Urinary bladder (tissue), 4 donors: ENCODE measurements around the gene RNFT2. TPM values are rescaled to one million over a fixed set of nuclear protein-coding genes. Genes with fewer than 3 reads are reported as not detected.
A peak's percentile ranks its signal among the peaks of the same experiment; 100 is the strongest.

Source experiments
- DNase-seq: peaks from one replicate; pipeline ENCODE4 v3.0.0-alpha.2; 2015; ENCODE audit errors: extremely low spot score
- H3K27ac ChIP-seq: one replicate; pipeline ENCODE4 v1.5.1; 2013; ENCODE audit warnings: low read depth, mild to moderate bottlenecking, moderate library complexity
- H3K36me3 ChIP-seq: one replicate; pipeline ENCODE4 v1.6.1; 2013; ENCODE audit warnings: mild to moderate bottlenecking, moderate library complexity; ENCODE audit not compliant: insufficient read depth
- H3K4me1 ChIP-seq: one replicate; pipeline ENCODE4 v1.6.1; 2013; ENCODE audit warnings: mild to moderate bottlenecking, moderate library complexity; ENCODE audit not compliant: insufficient read depth
- H3K4me3 ChIP-seq: one replicate; pipeline ENCODE4 v1.5.1; 2013; ENCODE audit warnings: low read depth, low read length
- WGBS: extraction: QIAGEN DNeasy Blood & Tissue Kit; methylation state at CpG from one replicate; pipeline ENCODE4 v1.1.7; 2013; 5-methylcytosine and 5-hydroxymethylcytosine counted together
- polyA plus RNA-seq: library from polyadenylated mRNA; stranded (reverse); fragments of 200-250 nt; gene quantifications from one replicate; pipeline ENCODE4 v1.2.3, GENCODE V29; 2013
- total RNA-seq: library from RNA; depleted of rRNA; stranded (reverse); fragments of >200 nt; gene quantifications from one replicate; pipeline ENCODE4 v1.2.3, GENCODE V29; 2014
- donor health status: healthy with polysubstance abuse.
- donor health status: healthy.

RNFT2 gene, protein sequence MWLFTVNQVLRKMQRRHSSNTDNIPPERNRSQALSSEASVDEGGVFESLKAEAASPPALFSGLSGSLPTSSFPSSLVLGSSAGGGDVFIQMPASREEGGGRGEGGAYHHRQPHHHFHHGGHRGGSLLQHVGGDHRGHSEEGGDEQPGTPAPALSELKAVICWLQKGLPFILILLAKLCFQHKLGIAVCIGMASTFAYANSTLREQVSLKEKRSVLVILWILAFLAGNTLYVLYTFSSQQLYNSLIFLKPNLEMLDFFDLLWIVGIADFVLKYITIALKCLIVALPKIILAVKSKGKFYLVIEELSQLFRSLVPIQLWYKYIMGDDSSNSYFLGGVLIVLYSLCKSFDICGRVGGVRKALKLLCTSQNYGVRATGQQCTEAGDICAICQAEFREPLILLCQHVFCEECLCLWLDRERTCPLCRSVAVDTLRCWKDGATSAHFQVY
- total RNA-seq (1.1 TPM), polyA plus RNA-seq (0.35 TPM)

DNA sequence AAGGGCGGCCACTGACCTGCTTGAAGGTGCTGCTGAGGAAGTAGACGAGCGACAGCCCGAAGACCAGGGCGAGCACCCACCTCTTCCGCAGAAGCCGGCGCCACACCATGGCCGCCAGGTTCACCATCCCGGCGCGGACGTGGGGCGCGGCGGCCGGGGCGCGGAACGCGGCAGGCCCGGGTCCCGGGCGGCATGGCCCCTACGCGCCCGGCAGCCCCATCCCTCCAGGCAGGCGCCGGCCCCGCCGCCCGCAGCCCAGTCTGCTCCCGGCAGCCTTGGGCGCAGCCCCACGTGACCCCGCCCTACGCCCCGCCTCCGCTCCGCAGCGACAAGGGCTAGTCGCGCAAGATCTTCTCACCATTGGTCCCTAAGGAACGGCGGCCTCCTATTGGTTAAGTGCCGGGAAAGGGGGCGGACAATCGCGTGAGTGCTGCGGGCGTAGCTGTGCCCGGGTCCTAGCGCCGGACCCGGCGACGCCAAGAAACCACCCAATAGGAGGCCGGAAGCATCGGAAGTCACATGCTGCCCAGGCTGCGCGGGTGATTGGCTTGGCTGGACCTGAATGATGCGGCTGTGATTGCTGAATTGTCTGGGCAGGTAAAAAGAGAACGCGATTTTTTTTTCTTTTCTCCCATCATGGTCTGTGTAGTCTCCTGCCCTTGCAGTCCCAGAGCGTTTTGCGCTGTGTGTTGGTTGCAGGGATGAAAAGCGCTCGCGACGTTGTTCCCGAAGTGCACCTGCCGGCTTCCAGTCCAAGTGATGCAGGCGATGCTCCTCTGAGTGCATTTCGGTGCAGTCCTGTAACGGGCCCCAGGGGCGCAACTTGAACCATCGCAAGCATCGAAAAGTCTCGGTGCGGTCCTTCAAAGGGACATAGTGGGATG lies at the start of gene RNFT2, which contains the start of gene SPRING1:
Gene RNFT2, plus strand, starts transcription at position 542 of the 884 bp plus-strand sequence. CDS start 2,183 bp downstream, outside the sequence.
Gene SPRING1, minus strand, starts transcription at position 296 of the 884 bp plus-strand sequence. Its CDS starts 169 bp downstream, at position 127.
- Histone ChIP-seq H3K27ac (peak within 1 kb of the TSS; percentile 25), H3K4me3 (peak within 1 kb of the TSS; percentile 75), H3K4me1 (no peaks in the 10 kb centered on the region), H3K36me3 (no peaks in the 10 kb centered on the region)
- peak; percentile 95 for DNase-seq
- WGBS: under 1% methylated on average over 80 of the region's 80 CpGs

DNA sequence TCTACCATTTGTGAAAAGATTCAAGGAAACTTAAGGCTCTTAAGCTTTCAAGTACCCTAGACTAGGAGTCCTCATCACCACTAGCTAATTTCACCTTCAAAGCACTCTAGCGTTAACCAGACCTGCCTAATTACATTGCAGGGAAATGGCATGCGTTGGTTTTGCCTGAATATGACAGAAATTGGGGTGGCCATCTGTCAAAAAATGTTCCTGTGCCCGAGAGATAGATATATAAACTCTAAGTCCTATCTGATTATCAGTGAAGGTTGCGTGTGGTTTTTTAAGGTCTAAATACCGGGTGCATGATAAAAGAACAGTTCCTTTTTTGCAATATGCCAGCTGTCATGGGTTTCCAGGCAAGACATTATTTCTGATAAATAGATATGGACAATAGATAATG lies 48.6 kb upstream of the RNFT2 start:
- no peak overlapping the region for H3K27ac ChIP-seq
- H3K4me3 ChIP-seq: no peak overlapping the region
- no peak for DNase-seq
- H3K4me1 ChIP-seq: no peaks in the 10 kb centered on the region
- WGBS: 48% methylated on average over 5 of the region's 5 CpGs
- H3K36me3 ChIP-seq: no peaks in the 10 kb centered on the region

DNA sequence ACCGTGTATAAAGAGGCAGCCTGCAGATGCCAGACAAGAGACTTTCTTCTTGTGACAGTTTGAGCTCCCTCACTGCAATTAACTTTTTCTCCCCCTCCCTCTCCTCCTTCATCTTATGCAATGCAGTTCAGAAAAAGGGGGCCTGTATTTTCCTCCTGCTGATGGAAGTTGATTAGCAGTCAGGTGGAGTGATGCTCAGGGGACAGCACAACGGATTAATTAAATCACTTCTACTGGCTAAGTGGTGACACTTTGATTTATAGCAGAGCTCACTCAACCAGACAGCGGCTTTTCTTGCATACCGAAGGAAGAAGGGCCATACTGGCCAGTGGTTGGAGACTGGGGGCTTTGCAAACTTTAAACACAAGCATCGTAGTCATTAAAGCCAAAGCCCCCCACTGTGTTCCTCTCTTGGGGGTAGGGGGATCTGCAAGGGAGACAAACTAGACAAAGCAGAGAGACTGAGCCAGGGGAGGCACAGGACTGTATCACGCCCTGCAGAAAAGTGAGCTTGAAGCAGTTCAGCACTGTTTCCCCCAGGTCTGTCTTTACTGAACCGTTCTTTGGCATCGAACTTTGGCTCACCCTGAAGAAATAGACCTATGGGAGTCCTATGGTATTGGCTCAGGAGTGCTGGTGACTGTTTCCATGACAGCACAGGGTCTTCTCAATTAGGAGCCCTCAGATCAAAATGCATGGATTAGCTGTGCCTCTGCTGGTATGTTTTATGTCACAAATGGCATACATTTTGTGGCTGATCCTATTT lies 48.0 kb upstream of the RNFT2 start:
- no peaks in the 10 kb centered on the region for H3K4me1 ChIP-seq
- no peak overlapping the region for H3K4me3 ChIP-seq
- DNase-seq: no peak
- WGBS: 39% methylated on average over 8 of the region's 8 CpGs
- H3K36me3 ChIP-seq: no peaks in the 10 kb centered on the region
- no peak overlapping the region for H3K27ac ChIP-seq

DNA sequence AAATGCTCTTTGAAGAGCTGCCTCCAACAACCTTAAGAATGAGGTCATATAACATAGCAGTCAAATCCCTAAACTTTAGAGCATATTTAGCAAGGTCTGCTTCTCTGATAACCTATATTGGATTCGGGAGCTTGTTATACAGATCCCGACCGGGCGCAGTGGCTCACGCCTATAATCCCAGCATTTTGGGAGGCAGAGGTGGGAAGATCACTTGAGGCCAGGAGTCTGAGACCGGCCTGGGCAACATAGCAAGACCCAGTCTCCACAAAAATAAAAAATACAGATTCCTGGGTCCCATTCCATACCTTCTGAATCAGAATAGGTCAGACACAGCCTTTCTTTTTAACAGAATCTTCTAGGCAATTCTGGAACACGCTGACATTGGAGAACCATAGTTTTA lies 46.9 kb upstream of the RNFT2 start:
- 95% methylated on average over 7 of the region's 7 CpGs for WGBS
- Histone ChIP-seq H3K36me3 (no peaks in the 10 kb centered on the region), H3K27ac (no peak overlapping the region), H3K4me3 (no peak overlapping the region), H3K4me1 (no peaks in the 10 kb centered on the region)
- DNase-seq: no peak

DNA sequence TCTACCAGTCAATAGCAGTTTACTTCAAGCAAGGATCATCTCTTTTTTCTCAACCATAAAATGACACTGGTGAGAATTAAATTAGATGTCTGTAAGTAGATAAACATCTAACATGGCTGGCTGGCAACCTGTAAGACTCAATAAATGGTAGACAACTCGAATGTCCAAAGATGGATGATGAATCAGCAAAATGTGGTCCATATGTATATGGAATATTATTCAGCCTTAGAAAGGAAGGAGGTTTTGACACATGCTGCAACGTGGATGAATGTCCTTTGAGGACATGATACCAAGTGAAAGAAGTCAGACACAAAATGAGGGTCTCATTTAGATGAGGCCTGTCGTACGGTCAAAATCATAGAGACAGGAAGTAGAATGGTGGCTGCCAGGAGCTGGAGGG lies 46.5 kb upstream of the RNFT2 start:
- no peak overlapping the region for H3K27ac ChIP-seq
- H3K4me1 ChIP-seq: no peaks in the 10 kb centered on the region
- no peaks in the 10 kb centered on the region for H3K36me3 ChIP-seq
- no peak overlapping the region for H3K4me3 ChIP-seq
- WGBS: 89% methylated on average over 4 of the region's 4 CpGs
- no peak for DNase-seq

DNA sequence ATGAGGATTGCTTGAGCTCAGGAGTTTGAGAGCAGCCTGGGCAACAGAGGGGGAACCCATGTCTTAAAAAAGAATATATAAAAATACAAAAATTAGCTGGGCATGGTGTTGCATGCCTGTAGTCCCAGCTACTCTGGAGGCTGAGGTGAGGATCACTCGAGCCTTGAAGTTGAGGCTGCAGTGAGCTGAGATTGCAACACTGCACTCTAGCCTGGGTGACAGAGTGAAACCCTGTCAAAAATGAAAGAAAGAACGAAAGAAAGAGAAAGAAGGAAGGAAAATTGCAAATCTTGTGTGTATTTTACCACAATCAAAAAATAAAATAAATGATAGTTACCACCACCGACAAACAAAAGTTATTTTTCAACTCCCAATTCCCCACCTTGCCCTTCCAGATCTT lies 45.5 kb upstream of the RNFT2 start:
- Histone ChIP-seq H3K4me3 (no peak overlapping the region), H3K27ac (no peak overlapping the region), H3K4me1 (no peaks in the 10 kb centered on the region), H3K36me3 (no peaks in the 10 kb centered on the region)
- whole genome bisulfite sequencing: 81% methylated on average over 3 of the region's 3 CpGs
- DNase-seq: no peak

DNA sequence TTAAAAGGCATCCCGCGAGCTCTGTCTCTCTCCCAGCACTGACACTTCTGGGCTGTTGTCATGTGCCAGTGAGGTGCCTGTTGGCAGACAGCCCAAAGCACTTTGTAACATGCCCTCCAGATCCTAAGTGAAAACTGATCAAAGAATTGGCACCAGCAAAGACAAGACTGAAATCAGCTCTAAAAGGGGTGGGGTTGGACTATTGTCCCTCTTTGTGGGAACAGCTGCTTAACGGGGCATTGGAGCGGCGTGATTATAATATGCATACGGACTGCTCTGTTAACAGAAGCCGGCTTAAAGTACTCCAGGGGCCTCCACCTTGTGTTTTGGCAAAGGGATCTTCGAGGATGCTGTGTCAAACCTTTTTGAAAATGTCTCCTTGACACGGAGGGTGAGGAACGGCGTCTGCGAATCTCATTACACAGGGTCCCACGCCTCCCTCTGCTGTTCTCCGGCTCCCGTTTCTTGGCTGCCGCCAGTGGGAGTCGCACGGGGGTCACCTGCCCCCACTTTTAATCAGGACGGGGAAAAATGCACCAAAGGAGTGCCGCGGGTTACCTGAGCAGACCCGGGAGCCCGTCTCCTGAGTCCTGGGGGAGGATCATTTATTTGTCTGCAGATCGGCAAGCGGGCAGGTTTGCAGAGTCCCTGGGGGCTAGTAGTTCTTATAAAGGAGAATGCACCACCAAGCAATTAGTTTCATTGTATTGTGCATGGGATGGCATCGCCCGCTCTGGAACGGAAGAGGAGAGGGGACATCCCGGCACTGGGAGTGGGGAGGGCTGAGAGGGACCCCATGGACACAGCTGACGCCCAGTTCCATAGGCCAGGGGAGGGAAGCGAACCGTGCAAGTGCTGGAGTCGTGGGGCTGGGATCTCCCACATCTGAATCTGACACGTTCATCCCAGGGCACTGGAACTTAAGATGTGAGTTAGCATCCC lies 44.6 kb upstream of the RNFT2 start:
- Histone ChIP-seq H3K4me1 (no peaks in the 10 kb centered on the region), H3K27ac (no peak overlapping the region), H3K4me3 (no peak overlapping the region), H3K36me3 (no peaks in the 10 kb centered on the region)
- WGBS: 16% methylated on average over 34 of the region's 34 CpGs
- DNase-seq: no peak

DNA sequence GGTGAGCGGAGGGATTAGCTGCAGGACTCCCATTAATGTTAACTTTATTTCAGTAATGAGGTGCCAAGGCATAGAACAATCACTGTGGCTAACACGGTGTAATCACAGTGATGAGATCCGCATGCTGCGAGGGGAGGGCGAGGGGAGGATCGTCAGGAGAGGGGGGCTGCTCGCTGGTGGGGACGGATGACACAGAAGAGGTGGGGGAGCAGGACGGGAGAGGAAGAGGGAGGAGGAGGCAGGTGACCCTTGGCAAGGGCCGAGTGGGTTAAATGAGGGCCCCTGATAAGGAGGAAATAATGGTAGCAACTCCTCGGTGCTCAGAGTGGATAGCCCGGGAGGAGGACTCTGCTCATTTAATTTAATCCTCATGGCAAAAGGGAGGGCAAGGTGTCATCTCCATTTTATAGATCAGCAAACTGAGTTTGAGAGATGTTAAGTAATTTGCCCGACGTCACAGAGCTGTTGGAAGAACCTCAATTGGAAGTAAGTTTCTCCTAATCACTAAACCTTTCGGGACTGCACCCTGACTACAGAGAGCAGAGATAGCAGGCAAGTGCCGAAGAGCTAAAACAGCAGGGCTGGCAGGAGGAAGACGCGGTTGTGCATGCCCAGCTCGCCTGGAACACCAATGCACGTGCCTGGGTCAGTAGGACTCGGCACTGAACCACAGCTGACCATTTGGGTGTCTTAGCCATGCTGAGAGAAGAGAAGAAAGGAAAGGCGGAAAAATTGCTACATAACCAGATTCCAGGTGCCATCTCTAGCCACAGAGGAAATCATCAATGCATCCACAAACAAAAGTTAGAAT lies 43.3 kb upstream of the RNFT2 start:
- no peaks in the 10 kb centered on the region for H3K36me3 ChIP-seq
- WGBS: 64% methylated on average over 22 of the region's 22 CpGs
- no peak overlapping the region for H3K4me3 ChIP-seq
- H3K27ac ChIP-seq: no peak overlapping the region
- H3K4me1 ChIP-seq: no peaks in the 10 kb centered on the region
- no peak for DNase-seq

DNA sequence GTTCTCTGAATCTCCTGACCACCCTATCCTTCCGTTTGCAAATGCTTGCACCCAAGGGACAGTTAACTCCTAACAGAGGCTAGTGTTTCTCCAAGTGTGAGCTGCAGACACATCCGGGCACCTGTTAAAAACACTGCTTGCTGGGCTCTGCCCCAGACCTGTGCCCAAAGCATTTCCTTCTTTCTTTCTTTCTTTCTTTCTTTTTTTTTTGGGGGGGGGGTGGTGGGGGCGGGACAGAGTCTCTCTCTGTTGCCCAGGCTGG lies 42.7 kb upstream of the RNFT2 start:
- Histone ChIP-seq H3K4me1 (no peaks in the 10 kb centered on the region), H3K4me3 (no peak overlapping the region), H3K36me3 (no peaks in the 10 kb centered on the region), H3K27ac (no peak overlapping the region)
- no peak for DNase-seq
- 73% methylated on average over 3 of the region's 3 CpGs for WGBS

DNA sequence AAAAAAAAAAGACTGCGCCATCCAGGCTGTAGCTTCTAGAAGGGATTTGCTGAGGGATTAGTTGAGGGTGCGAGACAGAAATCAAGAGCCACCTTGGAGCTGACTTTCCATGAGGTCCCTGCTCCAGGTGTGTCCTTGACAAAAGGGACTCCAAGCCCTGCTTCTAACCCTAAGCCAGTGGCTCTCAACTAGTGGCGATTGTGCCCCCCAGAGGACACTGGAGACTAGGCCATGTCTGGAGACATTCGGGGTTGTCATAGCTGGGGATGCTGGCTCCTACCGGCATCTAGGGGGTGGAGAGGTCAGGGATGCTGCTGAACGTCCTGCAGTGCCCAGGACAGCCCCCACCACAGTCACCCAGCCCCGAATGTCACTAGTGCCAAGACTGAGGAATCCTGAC lies 40.8 kb upstream of the RNFT2 start:
- no peak overlapping the region for H3K27ac ChIP-seq
- WGBS: 68% methylated on average over 7 of the region's 7 CpGs
- no peaks in the 10 kb centered on the region for H3K4me1 ChIP-seq

DNA sequence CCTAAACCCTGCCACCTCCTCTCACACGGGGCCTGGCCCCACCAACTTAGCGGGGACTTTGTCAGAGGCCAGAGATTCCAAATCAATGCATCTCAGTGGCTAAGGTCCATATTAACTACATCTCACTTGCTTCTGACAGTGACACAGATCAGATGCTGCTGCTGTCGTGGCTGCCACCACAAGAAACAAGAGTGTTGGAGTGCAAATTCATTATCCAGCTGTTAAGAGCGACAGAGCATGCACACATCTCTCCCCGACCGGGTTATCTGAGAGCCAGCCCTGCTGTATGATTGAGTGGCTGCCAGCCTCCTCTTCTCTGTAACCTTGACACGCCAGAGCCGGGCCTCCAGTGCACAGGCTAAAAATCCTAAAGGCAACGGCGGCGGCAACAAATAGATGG lies 40.4 kb upstream of the RNFT2 start:
- no peaks in the 10 kb centered on the region for H3K4me1 ChIP-seq
- WGBS: 66% methylated on average over 11 of the region's 11 CpGs
- no peak for DNase-seq
- H3K36me3 ChIP-seq: no peaks in the 10 kb centered on the region
- no peak overlapping the region for H3K4me3 ChIP-seq
- H3K27ac ChIP-seq: no peak overlapping the region

More for the DNA sequence above, 40.8 kb upstream of the RNFT2 start:
- no peak for DNase-seq
- Histone ChIP-seq H3K36me3 (no peaks in the 10 kb centered on the region), H3K4me3 (no peak overlapping the region)

DNA sequence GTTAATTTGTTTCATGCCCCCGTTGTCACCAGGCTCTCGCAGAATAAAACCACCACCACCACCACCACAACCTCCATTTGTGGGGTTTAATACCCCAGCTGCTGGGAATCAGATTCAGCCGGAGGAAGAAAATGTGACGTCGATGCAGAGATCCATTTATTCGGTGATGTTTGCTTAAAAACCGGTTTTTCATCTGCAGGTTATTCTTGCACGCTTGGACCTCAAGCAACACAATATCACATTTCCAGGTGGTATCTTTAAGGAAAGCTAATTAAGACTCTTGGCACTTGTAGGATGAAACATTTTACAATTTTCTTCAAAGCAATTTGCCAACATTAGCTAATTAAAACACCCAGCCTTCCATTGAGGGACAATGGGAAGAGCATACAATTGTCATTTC lies 40.0 kb upstream of the RNFT2 start:
- DNase-seq: no peak
- H3K27ac ChIP-seq: no peak overlapping the region
- no peaks in the 10 kb centered on the region for H3K36me3 ChIP-seq
- no peaks in the 10 kb centered on the region for H3K4me1 ChIP-seq
- no peak overlapping the region for H3K4me3 ChIP-seq
- WGBS: 86% methylated on average over 8 of the region's 8 CpGs
